ENCODE results near the gene INPP1.
"Not testable (repeated sequence)": the region's sequence is repeated elsewhere in the genome, so short reads cannot be mapped to it uniquely, and the experiment has no call there.

Gene INPP1

GRCh38 chr2:190357600-190357999 lies 14.2 kb downstream of the INPP1 start:
- Histone ChIP-seq H3K27me3 (ENCODE audit: control insufficient read depth, low read length) (no peaks in the 10 kb centered on the region), H3K79me2 (ENCODE audit: control insufficient read depth, low read length) (no peaks in the 10 kb centered on the region), H3K27ac (ENCODE audit: low read depth, low read length) (no peak overlapping the region), H3F3A (ENCODE audit: control insufficient read depth, insufficient read depth) (no peaks in the 10 kb centered on the region), H3K4me1 (ENCODE audit: control insufficient read depth, low read length) (no peaks in the 10 kb centered on the region), H3K36me3 (ENCODE audit: control insufficient read depth, low read length) (no peaks in the 10 kb centered on the region), H3K4me2 (ENCODE audit: low read length) (no peak overlapping the region), H4K20me1 (ENCODE audit: control insufficient read depth, insufficient read depth, low read depth, low read length) (no peaks in the 10 kb centered on the region), H3K4me3 (ENCODE audit: low read length) (no peak overlapping the region), H3K9me3 (ENCODE audit: control insufficient read depth, insufficient read depth, low read length) (no peaks in the 10 kb centered on the region), H3K9me2 (replicated peaks; ENCODE audit: control insufficient read depth, low read length) (no peaks in the 10 kb centered on the region)
- no peak for TF ChIP-seq EZH2phosphoT487 (IDR thresholded peaks at IDR 0.05; ENCODE audit: borderline replicate concordance, low read length)
- TF ChIP-seq CTCF (IDR thresholded peaks at IDR 0.05; ENCODE audit: low read depth, low read length, poor library complexity, severe bottlenecking) = no peak

GRCh38 chr2:190358655-190359448 lies 15.5 kb downstream of the INPP1 start:
- not testable (repeated sequence) for H3K4me2 ChIP-seq (ENCODE audit: low read length); H3K9me3 ChIP-seq (ENCODE audit: control insufficient read depth, insufficient read depth, low read length); H3F3A ChIP-seq (ENCODE audit: control insufficient read depth, insufficient read depth); H3K79me2 ChIP-seq (ENCODE audit: control insufficient read depth, low read length); H3K4me1 ChIP-seq (ENCODE audit: control insufficient read depth, low read length); H3K9me2 ChIP-seq (replicated peaks; ENCODE audit: control insufficient read depth, low read length); H4K20me1 ChIP-seq (ENCODE audit: control insufficient read depth, insufficient read depth, low read depth, low read length); H3K4me3 ChIP-seq (ENCODE audit: low read length); H3K27ac ChIP-seq (ENCODE audit: low read depth, low read length); H3K36me3 ChIP-seq (ENCODE audit: control insufficient read depth, low read length); H3K27me3 ChIP-seq (ENCODE audit: control insufficient read depth, low read length)

- Histone ChIP-seq H3K4me2 (ENCODE audit: low read length) (no peak overlapping the region), H4K20me1 (ENCODE audit: control insufficient read depth, insufficient read depth, low read depth, low read length) (no peaks in the 10 kb centered on the region), H3K27ac (ENCODE audit: low read depth, low read length) (no peak overlapping the region)
These were observed 17.2 kb downstream of the INPP1 start for GRCh38 chr2:190360561-190360960.

More at GRCh38 chr2:190360561-190360960, 17.2 kb downstream of the INPP1 start:
- no peaks in the 10 kb centered on the region for H3K9me3 ChIP-seq (ENCODE audit: control insufficient read depth, insufficient read depth, low read length)
- no peaks in the 10 kb centered on the region for H3K36me3 ChIP-seq (ENCODE audit: control insufficient read depth, low read length)
- H3F3A ChIP-seq (ENCODE audit: control insufficient read depth, insufficient read depth) = no peaks in the 10 kb centered on the region
- H3K79me2 ChIP-seq (ENCODE audit: control insufficient read depth, low read length) = no peaks in the 10 kb centered on the region
- TF ChIP-seq EZH2phosphoT487 (IDR thresholded peaks at IDR 0.05; ENCODE audit: borderline replicate concordance, low read length) = no peak
- no peak for TF ChIP-seq CTCF (IDR thresholded peaks at IDR 0.05; ENCODE audit: low read depth, low read length, poor library complexity, severe bottlenecking)
- H3K4me3 ChIP-seq (ENCODE audit: low read length) = no peak overlapping the region
- H3K27me3 ChIP-seq (ENCODE audit: control insufficient read depth, low read length) = no peaks in the 10 kb centered on the region
- no peaks in the 10 kb centered on the region for H3K4me1 ChIP-seq (ENCODE audit: control insufficient read depth, low read length)
- no peaks in the 10 kb centered on the region for H3K9me2 ChIP-seq (replicated peaks; ENCODE audit: control insufficient read depth, low read length)

Measured in DOHH2 (cell line).